ENCODE results near the gene FREM1. TPM values are rescaled to one million over a fixed set of nuclear protein-coding genes. Genes with fewer than 3 reads are reported as not detected.

The FREM1 gene
- total and polyA plus RNA-seq, 2 of the 13 experiments (the other 11 are each of a cell fraction or from before 2014, with no cell fraction given): 64.3 to 202 TPM

GRCh38 chr9:14899815-14900193 lies 10.4 kb downstream of the FREM1 start (continued):
- TF ChIP-seq, protein P1, sequence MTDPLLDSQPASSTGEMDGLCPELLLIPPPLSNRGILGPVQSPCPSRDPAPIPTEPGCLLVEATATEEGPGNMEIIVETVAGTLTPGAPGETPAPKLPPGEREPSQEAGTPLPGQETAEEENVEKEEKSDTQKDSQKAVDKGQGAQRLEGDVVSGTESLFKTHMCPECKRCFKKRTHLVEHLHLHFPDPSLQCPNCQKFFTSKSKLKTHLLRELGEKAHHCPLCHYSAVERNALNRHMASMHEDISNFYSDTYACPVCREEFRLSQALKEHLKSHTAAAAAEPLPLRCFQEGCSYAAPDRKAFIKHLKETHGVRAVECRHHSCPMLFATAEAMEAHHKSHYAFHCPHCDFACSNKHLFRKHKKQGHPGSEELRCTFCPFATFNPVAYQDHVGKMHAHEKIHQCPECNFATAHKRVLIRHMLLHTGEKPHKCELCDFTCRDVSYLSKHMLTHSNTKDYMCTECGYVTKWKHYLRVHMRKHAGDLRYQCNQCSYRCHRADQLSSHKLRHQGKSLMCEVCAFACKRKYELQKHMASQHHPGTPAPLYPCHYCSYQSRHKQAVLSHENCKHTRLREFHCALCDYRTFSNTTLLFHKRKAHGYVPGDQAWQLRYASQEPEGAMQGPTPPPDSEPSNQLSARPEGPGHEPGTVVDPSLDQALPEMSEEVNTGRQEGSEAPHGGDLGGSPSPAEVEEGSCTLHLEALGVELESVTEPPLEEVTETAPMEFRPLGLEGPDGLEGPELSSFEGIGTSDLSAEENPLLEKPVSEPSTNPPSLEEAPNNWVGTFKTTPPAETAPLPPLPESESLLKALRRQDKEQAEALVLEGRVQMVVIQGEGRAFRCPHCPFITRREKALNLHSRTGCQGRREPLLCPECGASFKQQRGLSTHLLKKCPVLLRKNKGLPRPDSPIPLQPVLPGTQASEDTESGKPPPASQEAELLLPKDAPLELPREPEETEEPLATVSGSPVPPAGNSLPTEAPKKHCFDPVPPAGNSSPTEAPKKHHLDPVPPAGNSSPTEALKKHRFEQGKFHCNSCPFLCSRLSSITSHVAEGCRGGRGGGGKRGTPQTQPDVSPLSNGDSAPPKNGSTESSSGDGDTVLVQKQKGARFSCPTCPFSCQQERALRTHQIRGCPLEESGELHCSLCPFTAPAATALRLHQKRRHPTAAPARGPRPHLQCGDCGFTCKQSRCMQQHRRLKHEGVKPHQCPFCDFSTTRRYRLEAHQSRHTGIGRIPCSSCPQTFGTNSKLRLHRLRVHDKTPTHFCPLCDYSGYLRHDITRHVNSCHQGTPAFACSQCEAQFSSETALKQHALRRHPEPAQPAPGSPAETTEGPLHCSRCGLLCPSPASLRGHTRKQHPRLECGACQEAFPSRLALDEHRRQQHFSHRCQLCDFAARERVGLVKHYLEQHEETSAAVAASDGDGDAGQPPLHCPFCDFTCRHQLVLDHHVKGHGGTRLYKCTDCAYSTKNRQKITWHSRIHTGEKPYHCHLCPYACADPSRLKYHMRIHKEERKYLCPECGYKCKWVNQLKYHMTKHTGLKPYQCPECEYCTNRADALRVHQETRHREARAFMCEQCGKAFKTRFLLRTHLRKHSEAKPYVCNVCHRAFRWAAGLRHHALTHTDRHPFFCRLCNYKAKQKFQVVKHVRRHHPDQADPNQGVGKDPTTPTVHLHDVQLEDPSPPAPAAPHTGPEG (CRISPR knock-in tag; IDR thresholded peaks at IDR 0.05): no peak
- TF ChIP-seq BRCA1 (CRISPR knock-in tag; IDR thresholded peaks at IDR 0.05) (no peak), NCOA2 (CRISPR knock-in tag; IDR thresholded peaks at IDR 0.05) (no peak), ZMYM3 (CRISPR knock-in tag; IDR thresholded peaks at IDR 0.05) (peak; percentile 53), TEF (CRISPR knock-in tag; IDR thresholded peaks at IDR 0.05) (no peak), CEBPG (CRISPR knock-in tag; IDR thresholded peaks at IDR 0.05) (peak; percentile 89), ZBTB38 (CRISPR knock-in tag; IDR thresholded peaks at IDR 0.05) (no peak), NFIC (IDR thresholded peaks at IDR 0.05; ENCODE audit: low read length) (no peak), BCLAF1 (IDR thresholded peaks at IDR 0.05) (no peak), CEBPB (IDR thresholded peaks at IDR 0.05; ENCODE audit: borderline replicate concordance, low read depth, low read length) (peak; percentile 92), HIVEP1 (CRISPR knock-in tag; IDR thresholded peaks at IDR 0.05) (no peak), POLR2AphosphoS2 (IDR thresholded peaks at IDR 0.05; ENCODE audit: low read depth, low read length) (no peak), TRIM24 (CRISPR knock-in tag; IDR thresholded peaks at IDR 0.05) (0 out of 2 replicates have a peak, but pooled peaks have one; percentile 35), GTF2F1 (IDR thresholded peaks at IDR 0.05; ENCODE audit: low read length) (no peak), AHR (CRISPR knock-in tag; IDR thresholded peaks at IDR 0.05) (no peak)
- TF ChIP-seq, protein P2, sequence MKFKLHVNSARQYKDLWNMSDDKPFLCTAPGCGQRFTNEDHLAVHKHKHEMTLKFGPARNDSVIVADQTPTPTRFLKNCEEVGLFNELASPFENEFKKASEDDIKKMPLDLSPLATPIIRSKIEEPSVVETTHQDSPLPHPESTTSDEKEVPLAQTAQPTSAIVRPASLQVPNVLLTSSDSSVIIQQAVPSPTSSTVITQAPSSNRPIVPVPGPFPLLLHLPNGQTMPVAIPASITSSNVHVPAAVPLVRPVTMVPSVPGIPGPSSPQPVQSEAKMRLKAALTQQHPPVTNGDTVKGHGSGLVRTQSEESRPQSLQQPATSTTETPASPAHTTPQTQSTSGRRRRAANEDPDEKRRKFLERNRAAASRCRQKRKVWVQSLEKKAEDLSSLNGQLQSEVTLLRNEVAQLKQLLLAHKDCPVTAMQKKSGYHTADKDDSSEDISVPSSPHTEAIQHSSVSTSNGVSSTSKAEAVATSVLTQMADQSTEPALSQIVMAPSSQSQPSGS (CRISPR knock-in tag; IDR thresholded peaks at IDR 0.05): no peak
- TF ChIP-seq, protein P3, sequence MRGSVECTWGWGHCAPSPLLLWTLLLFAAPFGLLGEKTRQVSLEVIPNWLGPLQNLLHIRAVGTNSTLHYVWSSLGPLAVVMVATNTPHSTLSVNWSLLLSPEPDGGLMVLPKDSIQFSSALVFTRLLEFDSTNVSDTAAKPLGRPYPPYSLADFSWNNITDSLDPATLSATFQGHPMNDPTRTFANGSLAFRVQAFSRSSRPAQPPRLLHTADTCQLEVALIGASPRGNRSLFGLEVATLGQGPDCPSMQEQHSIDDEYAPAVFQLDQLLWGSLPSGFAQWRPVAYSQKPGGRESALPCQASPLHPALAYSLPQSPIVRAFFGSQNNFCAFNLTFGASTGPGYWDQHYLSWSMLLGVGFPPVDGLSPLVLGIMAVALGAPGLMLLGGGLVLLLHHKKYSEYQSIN (CRISPR knock-in tag; IDR thresholded peaks at IDR 0.05; ENCODE audit: borderline replicate concordance): no peak
- TF ChIP-seq, protein P4, sequence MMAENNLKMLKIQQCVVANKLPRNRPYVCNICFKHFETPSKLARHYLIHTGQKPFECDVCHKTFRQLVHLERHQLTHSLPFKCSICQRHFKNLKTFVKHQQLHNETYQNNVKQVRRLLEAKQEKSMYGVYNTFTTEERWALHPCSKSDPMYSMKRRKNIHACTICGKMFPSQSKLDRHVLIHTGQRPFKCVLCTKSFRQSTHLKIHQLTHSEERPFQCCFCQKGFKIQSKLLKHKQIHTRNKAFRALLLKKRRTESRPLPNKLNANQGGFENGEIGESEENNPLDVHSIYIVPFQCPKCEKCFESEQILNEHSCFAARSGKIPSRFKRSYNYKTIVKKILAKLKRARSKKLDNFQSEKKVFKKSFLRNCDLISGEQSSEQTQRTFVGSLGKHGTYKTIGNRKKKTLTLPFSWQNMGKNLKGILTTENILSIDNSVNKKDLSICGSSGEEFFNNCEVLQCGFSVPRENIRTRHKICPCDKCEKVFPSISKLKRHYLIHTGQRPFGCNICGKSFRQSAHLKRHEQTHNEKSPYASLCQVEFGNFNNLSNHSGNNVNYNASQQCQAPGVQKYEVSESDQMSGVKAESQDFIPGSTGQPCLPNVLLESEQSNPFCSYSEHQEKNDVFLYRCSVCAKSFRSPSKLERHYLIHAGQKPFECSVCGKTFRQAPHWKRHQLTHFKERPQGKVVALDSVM (CRISPR knock-in tag; IDR thresholded peaks at IDR 0.05): no peak
